ENCODE results near the gene USP15.

DNA sequence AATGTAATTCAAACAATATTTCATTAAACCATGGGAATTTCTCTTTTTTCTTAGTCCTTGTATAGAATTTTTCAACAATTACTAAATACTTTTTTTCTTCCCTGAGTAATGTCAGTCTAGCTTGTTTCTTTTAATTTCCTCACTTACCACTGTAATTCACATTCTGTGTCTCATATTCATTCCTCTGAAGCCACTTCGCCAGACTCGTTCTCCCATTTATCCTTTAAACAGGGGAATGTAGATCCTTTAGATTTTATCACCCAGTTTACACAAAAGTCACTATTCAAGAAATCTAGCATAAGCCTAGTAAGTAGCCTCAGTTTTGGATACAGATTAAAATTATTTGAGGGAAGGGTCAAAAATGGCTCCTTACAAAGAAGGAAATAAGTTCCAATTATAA, 6.8 kb downstream of the USP15 start:
- TF ChIP-seq EZH2 (IDR thresholded peaks at IDR 0.05; ENCODE audit: borderline replicate concordance, low read depth, low read length, severe bottlenecking): no peak
- TF ChIP-seq, protein P1, sequence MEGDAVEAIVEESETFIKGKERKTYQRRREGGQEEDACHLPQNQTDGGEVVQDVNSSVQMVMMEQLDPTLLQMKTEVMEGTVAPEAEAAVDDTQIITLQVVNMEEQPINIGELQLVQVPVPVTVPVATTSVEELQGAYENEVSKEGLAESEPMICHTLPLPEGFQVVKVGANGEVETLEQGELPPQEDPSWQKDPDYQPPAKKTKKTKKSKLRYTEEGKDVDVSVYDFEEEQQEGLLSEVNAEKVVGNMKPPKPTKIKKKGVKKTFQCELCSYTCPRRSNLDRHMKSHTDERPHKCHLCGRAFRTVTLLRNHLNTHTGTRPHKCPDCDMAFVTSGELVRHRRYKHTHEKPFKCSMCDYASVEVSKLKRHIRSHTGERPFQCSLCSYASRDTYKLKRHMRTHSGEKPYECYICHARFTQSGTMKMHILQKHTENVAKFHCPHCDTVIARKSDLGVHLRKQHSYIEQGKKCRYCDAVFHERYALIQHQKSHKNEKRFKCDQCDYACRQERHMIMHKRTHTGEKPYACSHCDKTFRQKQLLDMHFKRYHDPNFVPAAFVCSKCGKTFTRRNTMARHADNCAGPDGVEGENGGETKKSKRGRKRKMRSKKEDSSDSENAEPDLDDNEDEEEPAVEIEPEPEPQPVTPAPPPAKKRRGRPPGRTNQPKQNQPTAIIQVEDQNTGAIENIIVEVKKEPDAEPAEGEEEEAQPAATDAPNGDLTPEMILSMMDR (IDR thresholded peaks at IDR 0.05; ENCODE audit: extremely low read depth in 1 of 2, insufficient read depth in 1 of 2, low read depth in 1 of 2, low read length in 2 of 2): no peak
- TF ChIP-seq, protein P2, sequence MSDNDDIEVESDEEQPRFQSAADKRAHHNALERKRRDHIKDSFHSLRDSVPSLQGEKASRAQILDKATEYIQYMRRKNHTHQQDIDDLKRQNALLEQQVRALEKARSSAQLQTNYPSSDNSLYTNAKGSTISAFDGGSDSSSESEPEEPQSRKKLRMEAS (IDR thresholded peaks at IDR 0.05; ENCODE audit: insufficient read depth, insufficient read length): no peak

Measured in endothelial cell of umbilical vein (primary cell).